Stimulated activated CD8-positive, alpha-beta memory T cell treated with anti-CD3 and anti-CD28 coated beads, Interleukin-12 subunit alpha, Interleukin-12 subunit beta, amount 100 ng/mL, for 24 hours (primary cell): Measurements from ENCODE around the gene ADGRA3.

Experiments used
- DNase-seq: peaks from one replicate; pipeline ENCODE4 v3.0.0-alpha.2; 2020; ENCODE audit errors: extremely low read depth

The ADGRA3 gene

GRCh38 chr4:22512306-22512705 lies 3.6 kb downstream of the ADGRA3 start:
- DNase-seq = no peak

- no peak for DNase-seq
These were observed 5.1 kb downstream of the ADGRA3 start for GRCh38 chr4:22510750-22511149.

- DNase-seq = no peak
These were observed 7.5 kb downstream of the ADGRA3 start for GRCh38 chr4:22508376-22508775.

- no peak for DNase-seq
These were observed 10.9 kb downstream of the ADGRA3 start for GRCh38 chr4:22504922-22505321.

- no peak for DNase-seq
These were observed 11.4 kb downstream of the ADGRA3 start for GRCh38 chr4:22504447-22504846.

GRCh38 chr4:22502895-22503814 lies 12.7 kb downstream of the ADGRA3 start:
- no peak for DNase-seq

GRCh38 chr4:22501715-22502095 lies 14.2 kb downstream of the ADGRA3 start:
- DNase-seq = no peak

- DNase-seq = no peak
These were observed 14.8 kb downstream of the ADGRA3 start for GRCh38 chr4:22500831-22501714.

- no peak for DNase-seq
These were observed 15.7 kb downstream of the ADGRA3 start for GRCh38 chr4:22500128-22500611.

- no peak for DNase-seq
These were observed 17.0 kb downstream of the ADGRA3 start for GRCh38 chr4:22498866-22499265.

GRCh38 chr4:22496165-22496813 lies 19.6 kb downstream of the ADGRA3 start:
- DNase-seq = no peak

GRCh38 chr4:22493523-22493922 lies 22.3 kb downstream of the ADGRA3 start:
- DNase-seq = no peak

GRCh38 chr4:22492987-22493386 lies 22.9 kb downstream of the ADGRA3 start:
- no peak for DNase-seq

GRCh38 chr4:22491939-22492338 lies 23.9 kb downstream of the ADGRA3 start:
- no peak for DNase-seq

- no peak for DNase-seq
These were observed 25.0 kb downstream of the ADGRA3 start for GRCh38 chr4:22490718-22491315.

- no peak for DNase-seq
These were observed 27.8 kb downstream of the ADGRA3 start for GRCh38 chr4:22488106-22488505.

- no peak for DNase-seq
These were observed 28.5 kb downstream of the ADGRA3 start for GRCh38 chr4:22487328-22487727.

- no peak for DNase-seq
These were observed 29.6 kb downstream of the ADGRA3 start for GRCh38 chr4:22486276-22486675.

- DNase-seq = no peak
These were observed 30.1 kb downstream of the ADGRA3 start for GRCh38 chr4:22485737-22486136.

- DNase-seq = no peak
These were observed 32.3 kb downstream of the ADGRA3 start for GRCh38 chr4:22483551-22483981.
